HepG2 (cell line): ENCODE measurements around the gene TIFAB. TPM values are rescaled to one million over a fixed set of nuclear protein-coding genes. Genes with fewer than 3 reads are reported as not detected.

ENCODE experiments used
- ATAC-seq: fragments of 200-7000 bp; cut with Tn5 transposase; 3 replicates; pipeline ENCODE4 v1.9.1; 2020; ENCODE audit warnings: mild to moderate bottlenecking, moderate library complexity
- BruUV-seq: library from RNA; stranded (reverse); fragments of 400-500 nt; replicated peaks from 2 replicates; lab custom pipeline; 2021; lab: Mats Ljungman, UMichigan
- CTCF ChIA-PET: fragments of 300-600 bp; formaldehyde crosslinking; extraction: SDS; loops from one replicate; lab custom pipeline; 2021; ENCODE audit warnings: low total read pairs, inconsistent platforms, low intra/inter-chr PET ratio; lab: Yijun Ruan, JAX
- POLR2A ChIA-PET: fragments of 350-600 bp; sonication (Branson Sonifier 250); formaldehyde crosslinking; loops from one replicate; lab custom pipeline; 2020; ENCODE audit warnings: antibody characterized with exemption, inconsistent platforms; lab: Yijun Ruan, JAX
- DNase-seq: peaks from one replicate; pipeline ENCODE4 v3.0.0-alpha.2; 2015; ENCODE audit warnings: low spot score
- FAIRE-seq: peaks from 3 replicates; lab custom pipeline; 2011; peaks lifted over from hg19 to GRCh38; lab: Jason Lieb, UNC
- H2AFZ ChIP-seq: one replicate; pipeline ENCODE4 v1.6.1; 2011; ENCODE audit warnings: low read length, inconsistent platforms
- H3K27ac ChIP-seq: fragments of 300-600 bp; 3 replicates; pipeline ENCODE4 v1.8.0; 2011; ENCODE audit warnings: mixed run types, mild to moderate bottlenecking, mixed read lengths, low read length, inconsistent platforms; ENCODE audit not compliant: insufficient read depth; ENCODE audit errors: extremely low read length
- H3K27me3 ChIP-seq, 2 experiments: fragments of 200-600 bp in 1 of 2; 2 replicates in 1 of 2; 3 replicates in 1 of 2; pipeline versions ENCODE4 v1.6.0 to v1.8.0; 2011; ENCODE audit warnings: low read length in 2 of 2, mild to moderate bottlenecking in 2 of 2, moderate library complexity in 2 of 2, inconsistent platforms in 1 of 2; ENCODE audit not compliant: insufficient read depth in 2 of 2, control insufficient read depth in 1 of 2
- H3K36me3 ChIP-seq, 2 experiments: fragments of 200-600 bp in 1 of 2; replicated peaks in 1 of 2; 2 replicates in 1 of 2; 3 replicates in 1 of 2; pipeline versions ENCODE4 v1.5.1 to v1.8.0; 2011; ENCODE audit warnings: low read length in 2 of 2, inconsistent platforms in 1 of 2; ENCODE audit not compliant: insufficient read depth in 2 of 2, control insufficient read depth in 1 of 2
- H3K4me1 ChIP-seq: 2 replicates; pipeline ENCODE4 v1.5.1; 2012; ENCODE audit warnings: low read length, inconsistent platforms; ENCODE audit not compliant: insufficient read depth
- H3K4me2 ChIP-seq: 2 replicates; pipeline ENCODE4 v1.6.0; 2011; ENCODE audit warnings: low read depth, low read length, inconsistent platforms
- H3K4me3 ChIP-seq, 3 experiments: fragments of 200-600 bp in 1 of 3; sonication (generic), shearing (Covaris generic) in 1 of 3; replicated peaks in 1 of 3; 2 replicates each; pipeline ENCODE4 v1.5.1; 2011 to 2016; ENCODE audit warnings: low read length in 3 of 3, inconsistent platforms in 2 of 3, low read depth in 2 of 3, mild to moderate bottlenecking in 2 of 3, control low read depth in 1 of 3, mixed read lengths in 1 of 3; ENCODE audit not compliant: insufficient read depth in 1 of 3
- H3K79me2 ChIP-seq: one replicate; pipeline ENCODE4 v1.6.1; 2011; ENCODE audit warnings: low read length, inconsistent platforms; ENCODE audit not compliant: insufficient read depth
- H3K9ac ChIP-seq: 2 replicates; pipeline ENCODE4 v1.6.0; 2011; ENCODE audit warnings: mild to moderate bottlenecking, low read depth, low read length, inconsistent platforms; ENCODE audit not compliant: insufficient read depth
- H3K9me3 ChIP-seq: 2 replicates; pipeline ENCODE4 v1.5.1; 2012; ENCODE audit warnings: mild to moderate bottlenecking, low read length
- H4K20me1 ChIP-seq: 2 replicates; pipeline ENCODE4 v1.6.0; 2011; ENCODE audit warnings: inconsistent platforms, mild to moderate bottlenecking, low read length, moderate library complexity; ENCODE audit not compliant: insufficient read depth
- GABPA ChIP-seq, 2 experiments: IDR thresholded peaks; 2 replicates each; pipeline ENCODE4 v1.6.1; 2011 to 2016; ENCODE audit warnings: low read depth in 2 of 2, low read length in 1 of 2, missing biosample characterization in 1 of 2, missing genetic modification characterization in 1 of 2
- HBP1 ChIP-seq: IDR thresholded peaks from 2 replicates; pipeline ENCODE4 v1.6.1; 2016; ENCODE audit warnings: low read depth, control low read depth
- KDM4B ChIP-seq: sonication (generic); formaldehyde crosslinking; IDR thresholded peaks from 2 replicates; pipeline ENCODE4 v1.4.0; 2020; ENCODE audit warnings: missing genetic modification reagents
- KDM6A ChIP-seq: IDR thresholded peaks from 2 replicates; pipeline ENCODE4 v1.6.1; 2016; ENCODE audit warnings: low read depth
- KLF12 ChIP-seq: sonication (generic); formaldehyde crosslinking; IDR thresholded peaks from 2 replicates; pipeline ENCODE4 v1.4.0; 2020; ENCODE audit warnings: missing genetic modification reagents, borderline replicate concordance
- KLF15 ChIP-seq: sonication (generic); formaldehyde crosslinking; IDR thresholded peaks from 2 replicates; pipeline ENCODE4 v1.8.1; 2023; ENCODE audit warnings: borderline replicate concordance, mild to moderate bottlenecking, inconsistent platforms, missing genetic modification reagents, mixed read lengths
- MATR3 ChIP-seq: sonication (generic); formaldehyde crosslinking; IDR thresholded peaks from 2 replicates; pipeline ENCODE4 v1.4.0; 2020; ENCODE audit warnings: missing genetic modification reagents
- PRDM15 ChIP-seq: sonication (generic); formaldehyde crosslinking; IDR thresholded peaks from 2 replicates; pipeline ENCODE4 v1.4.0; 2020; ENCODE audit warnings: missing genetic modification reagents
- RCOR2 ChIP-seq: IDR thresholded peaks from 2 replicates; pipeline ENCODE4 v1.6.1; 2016; ENCODE audit warnings: missing biosample characterization, missing genetic modification reagents
- SATB2 ChIP-seq: sonication (generic); formaldehyde crosslinking; IDR thresholded peaks from 2 replicates; pipeline ENCODE4 v1.5.0; 2020; ENCODE audit warnings: missing genetic modification reagents
- SKIL ChIP-seq: sonication (generic); formaldehyde crosslinking; IDR thresholded peaks from 2 replicates; pipeline ENCODE4 v1.8.0; 2022; ENCODE audit warnings: missing genetic modification reagents, mild to moderate bottlenecking, moderate library complexity, borderline replicate concordance
- SRY ChIP-seq: sonication (generic); formaldehyde crosslinking; IDR thresholded peaks from 2 replicates; pipeline ENCODE4 v1.8.0; 2022; ENCODE audit warnings: mild to moderate bottlenecking, missing genetic modification reagents
- U2AF1 ChIP-seq: fragments of 200-400 bp; formaldehyde crosslinking; optimal IDR thresholded peaks from 2 replicates; pipeline ENCODE3; 2017; ENCODE audit warnings: mild to moderate bottlenecking, low read depth, low read length
- U2AF2 ChIP-seq: fragments of 200-400 bp; formaldehyde crosslinking; IDR thresholded peaks from 2 replicates; pipeline ENCODE4 v1.6.1; 2017; ENCODE audit warnings: low read depth, mild to moderate bottlenecking, low read length
- ZNF333 ChIP-seq: sonication (generic); formaldehyde crosslinking; IDR thresholded peaks from 2 replicates; pipeline ENCODE4 v1.4.0; 2020; ENCODE audit warnings: mild to moderate bottlenecking, missing genetic modification reagents, borderline replicate concordance
- ZNF546 ChIP-seq: sonication (generic); formaldehyde crosslinking; conservative IDR thresholded peaks from 2 replicates; pipeline ENCODE4 v1.8.1; 2023; ENCODE audit warnings: mild to moderate bottlenecking, missing genetic modification reagents
- ZZZ3 ChIP-seq: sonication (generic); formaldehyde crosslinking; IDR thresholded peaks from 2 replicates; pipeline ENCODE4 v1.4.0; 2020; ENCODE audit warnings: missing genetic modification reagents, mild to moderate bottlenecking, borderline replicate concordance
- WGBS: methylation state at CpG from one replicate; pipeline ENCODE4 v1.1.6; 2017; ENCODE audit warnings: low lambda C conversion rate; 5-methylcytosine and 5-hydroxymethylcytosine counted together
- in situ Hi-C: cut with HindIII; loops from 2 replicates; pipeline ENCODE4 v1.10.0; 2017; ENCODE audit warnings: low pct_unique_long_range_greater_than_20kb; ENCODE audit not compliant: extremely low pct_ligation_motif_present
- intact Hi-C: fragments of 100-400 bp; cut with micrococcal nuclease; formaldehyde crosslinking; loops from one replicate; pipeline ENCODE4 v1.10.0; 2022; ENCODE audit not compliant: unreplicated experiment
- polyA plus RNA-seq, 8 experiments: library from polyadenylated mRNA; depleted of rRNA in 3 of 8; stranded (reverse) in 7 of 8; unstranded in 1 of 8; fragments of >200 nt; fragmentation: Illumina TruSeq in 4 of 8; extraction: Trizol in 4 of 8; gene quantifications; 2 replicates each; pipeline versions ENCODE4 v1.2.1 to v1.2.3, GENCODE V29; 2011 to 2016; ENCODE audit warnings: low read depth in 4 of 8, missing spikeins in 1 of 8, mixed read lengths in 1 of 8; ENCODE audit not compliant: insufficient read depth in 1 of 8
- total RNA-seq, 5 experiments: library from RNA; depleted of rRNA; stranded (reverse); fragments of >200 nt; fragmentation: Illumina TruSeq; extraction: Trizol; gene quantifications; 2 replicates each; pipeline ENCODE4 v1.2.3, GENCODE V29; 2016; ENCODE audit warnings: low read depth in 1 of 5

The TIFAB gene
- total and polyA plus RNA-seq, 2 of the 13 experiments (the other 11 are each of a cell fraction or from before 2014, with no cell fraction given), result not detected

GRCh38 chr5:135489466-135490244 is 37.5 kb upstream of the TIFAB start:
- Histone ChIP-seq H3K9me3 (no peaks in the 10 kb centered on the region), H3K4me1 (peaks cover 81% of the 10 kb centered on the region), H3K4me2 (peak overlapping the region; percentile 81), H4K20me1 (no peaks in the 10 kb centered on the region), H3K27ac (peak overlapping the region; percentile 87), H3K36me3 (no peaks in the 10 kb centered on the region), H3K9ac (no peak overlapping the region), H3K79me2 (no peaks in the 10 kb centered on the region), H2AFZ (no peak overlapping the region), H3K27me3 (peaks cover 0 to 24% of the 10 kb centered on the region in 2 experiments; a peak in 3 of 5 replicates), H3K4me3 (peak overlapping the region; percentile 31 to 69 (median 49))
- DNase-seq (peak; percentile 80), ATAC-seq (peak; percentile 67), FAIRE-seq (peak; percentile 92)
- in situ Hi-C loops, result no loop called here
- intact Hi-C loops, result no loop called here
- BruUV-seq, result no TSS peak
- ChIA-PET CTCF (interaction anchor here (0.6 kb wide), 1 partner anchor 24 kb away, joined by 3 read pairs; no protein-coding TSS in a partner anchor), POLR2A (no interaction called here)
- WGBS, result 7% methylated on average over 24 of the region's 53 CpGs
- TF ChIP-seq MATR3 (CRISPR knock-in tag) (no peak), SKIL (CRISPR knock-in tag) (peak; percentile 70; the same call in 1 of the 2 replicates), U2AF2 (no peak), HBP1 (CRISPR knock-in tag) (no peak), GABPA (IDR thresholded peaks at IDR 0.05; ENCODE audit: low read depth, low read length) (no peak), GABPA (CRISPR knock-in tag; IDR thresholded peaks at IDR 0.05; ENCODE audit: low read depth) (no peak), KLF15 (CRISPR knock-in tag) (no peak), SATB2 (CRISPR knock-in tag) (no peak), KDM6A (CRISPR knock-in tag) (peak; percentile 74; the same call in 1 of the 2 replicates), PRDM15 (CRISPR knock-in tag) (no peak), RCOR2 (CRISPR knock-in tag) (0 out of 2 replicates have a peak, but pooled peaks have one; percentile 26), SRY (CRISPR knock-in tag) (no peak), KDM4B (no peak), ZNF546 (CRISPR knock-in tag) (no peak), ZNF333 (CRISPR knock-in tag) (no peak), U2AF1 (no peak), KLF12 (CRISPR knock-in tag) (0 out of 2 replicates have a peak, but pooled peaks have one; percentile 48), ZZZ3 (CRISPR knock-in tag) (no peak)
